NCI-H460 (cell line): Measurements from ENCODE around the gene SPC24. TPM values are rescaled to one million over a fixed set of nuclear protein-coding genes. Genes with fewer than 3 reads are reported as not detected.
"Not testable (repeated sequence)": the region's sequence is repeated elsewhere in the genome, so short reads cannot be mapped to it uniquely, and the experiment has no call there.

Experiments used
- DNase-seq: peaks from one replicate; pipeline ENCODE4 v3.0.0-alpha.2; 2016; ENCODE audit warnings: low read depth; ENCODE audit errors: extremely low read depth
- total RNA-seq: library from RNA; depleted of rRNA; stranded (reverse); fragments of >200 nt; shearing (Covaris generic); gene quantifications from 2 replicates; pipeline ENCODE4 v1.2.3, GENCODE V29; 2014

SPC24 gene
- total RNA-seq, 1 experiment from 2014 or later: 17.1 TPM

- DNase-seq: no peak
These were observed 37.7 kb upstream of the SPC24 start for GRCh38 chr19:11192957-11193939.

- no peak for DNase-seq
These were observed 36.4 kb upstream of the SPC24 start for GRCh38 chr19:11191934-11192333.

- no peak for DNase-seq
These were observed 35.7 kb upstream of the SPC24 start for GRCh38 chr19:11191273-11191755.

- DNase-seq: no peak
These were observed 34.9 kb upstream of the SPC24 start for GRCh38 chr19:11190501-11190900.

GRCh38 chr19:11187441-11187840 lies 31.9 kb upstream of the SPC24 start:
- no peak for DNase-seq

GRCh38 chr19:11182994-11183393 lies 27.4 kb upstream of the SPC24 start:
- DNase-seq: no peak

GRCh38 chr19:11181488-11181887 lies 25.9 kb upstream of the SPC24 start:
- no peak for DNase-seq

- not testable (repeated sequence) for DNase-seq
These were observed 25.4 kb upstream of the SPC24 start for GRCh38 chr19:11180975-11181374.

GRCh38 chr19:11180346-11180745 lies 24.8 kb upstream of the SPC24 start:
- DNase-seq: no peak

- DNase-seq: no peak
These were observed 24.2 kb upstream of the SPC24 start for GRCh38 chr19:11179716-11180297.

- not testable (repeated sequence) for DNase-seq
These were observed 23.5 kb upstream of the SPC24 start for GRCh38 chr19:11179145-11179465.

GRCh38 chr19:11177592-11177991 lies 22.0 kb upstream of the SPC24 start:
- no peak for DNase-seq

- no peak for DNase-seq
These were observed 21.0 kb upstream of the SPC24 start for GRCh38 chr19:11176466-11177193.

- no peak for DNase-seq
These were observed 20.3 kb upstream of the SPC24 start for GRCh38 chr19:11175920-11176319.

GRCh38 chr19:11174336-11174735 lies 18.8 kb upstream of the SPC24 start:
- no peak for DNase-seq

- no peak for DNase-seq
These were observed 18.1 kb upstream of the SPC24 start for GRCh38 chr19:11173516-11174155.

- DNase-seq: no peak
These were observed 17.0 kb upstream of the SPC24 start for GRCh38 chr19:11172576-11172975.

GRCh38 chr19:11171144-11171543 lies 15.6 kb upstream of the SPC24 start:
- no peak for DNase-seq

- DNase-seq: no peak
These were observed 14.5 kb upstream of the SPC24 start for GRCh38 chr19:11169896-11170678.

- no peak for DNase-seq
These were observed 13.0 kb upstream of the SPC24 start for GRCh38 chr19:11168568-11168967.
